Islet of Langerhans (tissue), 1 donor: ENCODE data around the gene GLIPR1L2.
"Not testable (repeated sequence)": the region's sequence is repeated elsewhere in the genome, so short reads cannot be mapped to it uniquely, and the experiment has no call there.

Experiments used
- FAIRE-seq: peaks from one replicate; lab custom pipeline; 2011; peaks lifted over from hg19 to GRCh38; lab: Jason Lieb, UNC

GLIPR1L2 gene

DNA sequence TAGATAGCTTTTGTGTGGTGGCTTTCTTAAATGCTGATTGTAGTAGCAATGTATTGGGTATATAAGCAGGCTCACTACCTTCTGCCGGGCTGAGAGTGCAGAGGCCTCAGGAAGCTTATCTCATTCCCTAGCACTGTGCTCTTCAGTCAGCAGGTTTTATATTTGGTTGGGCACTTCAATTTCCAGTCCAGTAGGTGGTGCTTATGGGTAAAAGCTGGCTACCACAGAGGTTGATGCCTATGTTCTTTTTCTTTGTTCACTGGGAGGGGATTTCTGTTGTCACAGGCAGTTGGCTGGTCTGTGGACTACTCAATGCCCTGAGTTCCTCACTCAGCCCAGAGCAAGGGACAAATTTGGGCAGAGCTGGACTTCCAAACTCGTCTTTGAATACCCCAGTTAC lies 46.7 kb downstream of the GLIPR1L2 start:
- no peak for FAIRE-seq

- FAIRE-seq, result no peak
Measured at GRCh38 chr12:75438059-75438754, 47.3 kb downstream of the GLIPR1L2 start.

DNA sequence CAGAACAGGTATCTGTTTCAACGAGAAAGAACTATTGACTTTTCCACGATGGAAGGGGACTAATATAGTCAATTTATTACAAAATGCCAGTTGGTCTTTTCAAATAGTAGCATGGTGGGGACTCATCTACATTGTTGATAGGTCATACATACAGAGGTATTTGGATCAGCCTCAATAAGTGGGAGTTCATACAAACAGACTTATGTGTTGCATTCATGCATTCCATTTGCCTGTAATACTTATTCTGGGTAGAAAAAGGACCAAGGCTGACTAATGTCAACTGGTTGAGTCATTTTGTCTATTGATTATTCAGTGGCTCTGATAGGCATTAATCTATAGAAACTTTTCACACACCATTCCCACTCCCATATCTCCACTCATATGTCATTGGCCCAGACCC lies 48.2 kb downstream of the GLIPR1L2 start:
- FAIRE-seq, result no peak

GRCh38 chr12:75439930-75440329 lies 49.0 kb downstream of the GLIPR1L2 start:
- no peak for FAIRE-seq

DNA sequence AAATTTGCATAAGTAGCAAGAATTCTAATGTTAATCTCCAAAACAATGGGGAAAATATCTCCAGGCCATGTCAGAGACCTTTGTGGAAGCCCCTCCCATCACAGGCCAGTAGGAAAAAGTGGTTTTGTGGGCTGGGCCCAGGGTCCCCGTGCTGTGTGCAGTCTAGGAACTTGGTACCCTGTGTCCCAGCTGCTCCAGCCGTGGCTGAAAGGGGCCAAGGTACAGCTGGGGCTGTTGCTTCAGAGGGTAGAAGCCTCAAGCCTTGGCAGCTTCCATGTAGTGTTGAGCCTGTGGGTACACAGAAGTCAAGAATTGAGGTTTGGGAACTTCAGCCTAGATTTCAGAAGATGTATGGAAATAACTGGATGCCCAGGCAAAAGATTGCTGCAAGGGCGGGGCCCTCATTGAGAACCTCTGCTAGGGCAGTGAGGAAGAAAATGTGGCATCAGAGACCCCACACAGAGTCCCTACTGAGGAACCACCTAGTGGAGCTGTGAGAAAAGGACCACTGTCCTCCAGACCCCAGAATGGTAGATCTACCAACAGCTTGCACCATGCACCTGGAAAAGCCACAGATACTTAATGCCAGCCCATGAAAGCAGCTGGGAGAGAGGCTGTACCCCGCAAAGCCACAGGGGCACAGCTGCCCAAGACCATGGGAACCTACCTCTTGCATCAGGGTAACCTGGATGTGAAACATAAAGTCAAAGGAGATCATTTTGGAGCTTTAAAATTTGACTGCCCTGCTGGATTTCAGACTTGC lies 51.0 kb downstream of the GLIPR1L2 start:
- FAIRE-seq, result not testable (repeated sequence)

GRCh38 chr12:75442454-75442853 lies 51.6 kb downstream of the GLIPR1L2 start:
- not testable (repeated sequence) for FAIRE-seq

DNA sequence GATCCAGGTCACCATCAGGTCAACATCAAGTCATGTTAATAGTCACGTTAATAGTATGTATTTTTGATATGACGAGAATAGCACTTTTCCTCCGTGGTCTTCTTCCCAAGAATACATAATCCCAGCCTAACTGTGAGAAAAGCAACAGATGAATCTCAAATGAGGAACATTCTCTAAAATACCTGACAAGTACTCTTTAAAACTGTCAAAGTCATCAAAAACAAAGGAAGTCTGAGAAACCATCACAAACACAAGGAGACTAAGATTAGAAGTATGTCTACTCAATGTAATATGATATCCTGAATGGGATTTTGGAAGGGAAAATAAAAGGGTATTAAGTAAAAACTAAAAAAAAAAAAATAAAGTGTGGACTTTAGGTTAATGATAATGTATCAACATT lies 52.8 kb downstream of the GLIPR1L2 start:
- FAIRE-seq, result no peak

DNA sequence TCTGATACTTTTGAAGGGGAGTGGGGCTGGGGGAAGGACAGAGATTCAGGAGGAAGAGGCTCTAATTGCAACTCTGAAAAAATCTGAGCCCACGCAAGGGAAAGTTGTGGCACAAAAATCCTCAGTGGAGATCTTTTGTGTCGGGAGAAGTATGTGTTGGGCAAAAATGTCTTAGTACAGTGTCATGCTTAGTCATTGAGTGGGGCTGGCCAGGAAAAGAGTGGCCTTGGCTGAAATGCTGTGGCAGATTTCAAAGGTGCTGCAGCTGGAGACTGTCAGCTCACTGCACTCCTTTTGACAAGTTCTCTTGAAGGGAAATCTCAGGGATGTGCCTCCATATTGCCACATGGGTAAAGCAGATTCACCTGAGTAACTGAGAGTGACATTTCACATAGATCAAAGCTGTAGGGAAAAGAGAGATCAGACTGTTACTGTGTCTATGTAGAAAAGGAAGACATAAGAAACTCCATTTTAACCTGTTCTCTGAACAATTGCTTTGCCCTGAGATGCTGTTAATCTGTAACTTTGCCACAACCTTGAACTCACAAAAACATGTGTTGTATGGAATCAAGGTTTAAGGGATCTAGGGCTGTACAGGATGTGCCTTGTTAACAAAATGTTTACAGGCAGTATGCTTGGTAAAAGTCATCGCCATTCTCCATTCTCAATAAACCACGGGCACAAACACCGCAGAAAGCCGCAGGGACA lies 53.7 kb downstream of the GLIPR1L2 start:
- no peak for FAIRE-seq

- not testable (repeated sequence) for FAIRE-seq
Measured at GRCh38 chr12:75445137-75445507, 54.2 kb downstream of the GLIPR1L2 start.

GRCh38 chr12:75446857-75447256 lies 56.0 kb downstream of the GLIPR1L2 start:
- FAIRE-seq, result no peak

DNA sequence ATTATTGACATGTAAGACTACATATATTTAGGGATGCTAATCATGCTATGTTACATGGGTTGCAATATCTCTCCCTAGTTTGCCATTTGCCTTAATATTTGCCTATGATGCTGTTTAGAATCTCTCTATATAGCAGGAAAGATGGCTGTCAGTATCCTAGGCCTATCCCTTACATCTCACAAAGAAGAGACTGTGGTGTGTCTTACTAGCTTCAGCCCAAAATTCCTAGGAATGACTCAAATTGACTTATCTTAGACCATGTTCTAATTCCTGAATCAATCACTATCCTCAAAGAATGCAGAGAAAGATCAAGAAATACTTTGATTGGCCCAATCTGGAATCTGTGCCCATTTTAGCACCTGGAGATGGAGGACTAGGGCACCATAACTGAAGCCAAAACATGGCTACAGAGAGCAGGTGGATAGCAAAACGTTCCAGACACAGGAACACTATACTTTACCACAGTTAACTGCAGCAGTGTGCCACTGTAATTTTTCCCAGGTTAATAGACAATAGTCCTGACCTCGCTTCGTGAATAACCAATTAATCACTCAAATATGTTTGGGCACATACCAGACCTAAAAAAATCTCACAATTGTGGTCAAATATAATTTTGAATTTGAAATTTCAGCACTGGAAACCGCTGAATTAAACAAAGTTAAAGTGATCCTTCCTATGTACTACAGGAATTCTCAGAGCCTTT lies 57.0 kb downstream of the GLIPR1L2 start:
- FAIRE-seq, result no peak

- FAIRE-seq, result no peak
Measured at GRCh38 chr12:75452675-75453330, 61.9 kb downstream of the GLIPR1L2 start.

DNA sequence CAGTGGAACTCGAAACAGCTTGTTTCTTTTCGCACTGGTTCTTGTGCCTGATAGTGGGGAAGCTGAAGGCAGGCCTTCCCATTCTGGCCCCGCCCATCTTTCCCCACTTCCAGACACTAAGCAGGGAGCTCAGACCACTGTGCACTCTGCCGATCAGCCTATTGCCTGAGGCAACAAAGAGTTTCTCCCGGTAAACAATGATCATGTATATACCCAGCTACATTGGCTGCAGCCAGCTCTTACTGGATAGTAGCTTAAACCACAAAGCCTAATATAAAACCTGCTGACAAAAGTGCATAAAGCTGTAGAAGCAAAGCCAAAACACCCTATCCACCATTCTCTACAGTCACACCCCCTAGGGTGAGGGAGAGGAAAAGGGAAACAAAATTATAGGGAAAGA lies 65.0 kb downstream of the GLIPR1L2 start:
- FAIRE-seq, result no peak

GRCh38 chr12:75457191-75457590 lies 66.3 kb downstream of the GLIPR1L2 start:
- FAIRE-seq, result peak; percentile 9

DNA sequence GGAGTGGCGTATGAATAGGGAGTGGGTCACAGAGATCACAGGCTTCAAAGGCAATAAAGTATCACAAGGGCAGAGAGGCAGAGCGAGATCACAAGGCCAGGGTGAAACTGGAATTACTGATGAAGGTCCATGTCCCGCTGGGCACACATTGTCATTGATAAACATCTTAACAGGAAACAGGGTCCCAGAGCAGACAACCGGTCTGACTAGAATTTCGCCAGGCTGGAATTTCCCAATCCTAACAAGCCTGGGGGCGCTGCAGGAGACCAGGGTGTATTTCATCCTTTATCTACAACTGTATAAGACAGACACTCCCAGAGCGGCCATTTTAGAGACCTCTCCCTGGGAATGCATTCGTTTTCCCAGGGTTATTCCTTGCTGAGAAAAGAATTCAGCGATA lies 67.0 kb downstream of the GLIPR1L2 start:
- not testable (repeated sequence) for FAIRE-seq

DNA sequence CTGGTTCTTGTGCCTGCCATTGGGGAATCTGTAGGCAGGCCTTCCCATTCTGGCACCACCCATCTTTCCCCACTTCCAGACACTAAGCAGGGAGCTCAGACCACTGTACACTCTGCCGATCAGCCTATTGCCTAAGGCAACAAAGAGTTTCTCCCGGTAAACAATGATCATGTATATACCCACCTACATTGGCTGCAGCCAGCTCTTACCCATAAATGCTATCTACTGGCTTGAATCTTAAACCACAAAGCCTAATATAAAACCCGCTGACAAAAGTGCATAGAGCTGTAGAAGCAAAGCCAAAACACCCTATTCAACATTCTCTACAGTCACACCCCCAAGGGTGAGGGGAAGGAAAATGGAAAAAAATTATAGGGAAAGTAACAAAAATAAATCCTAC lies 68.9 kb downstream of the GLIPR1L2 start:
- no peak for FAIRE-seq

GRCh38 chr12:75460204-75460603 lies 69.3 kb downstream of the GLIPR1L2 start:
- no peak for FAIRE-seq

DNA sequence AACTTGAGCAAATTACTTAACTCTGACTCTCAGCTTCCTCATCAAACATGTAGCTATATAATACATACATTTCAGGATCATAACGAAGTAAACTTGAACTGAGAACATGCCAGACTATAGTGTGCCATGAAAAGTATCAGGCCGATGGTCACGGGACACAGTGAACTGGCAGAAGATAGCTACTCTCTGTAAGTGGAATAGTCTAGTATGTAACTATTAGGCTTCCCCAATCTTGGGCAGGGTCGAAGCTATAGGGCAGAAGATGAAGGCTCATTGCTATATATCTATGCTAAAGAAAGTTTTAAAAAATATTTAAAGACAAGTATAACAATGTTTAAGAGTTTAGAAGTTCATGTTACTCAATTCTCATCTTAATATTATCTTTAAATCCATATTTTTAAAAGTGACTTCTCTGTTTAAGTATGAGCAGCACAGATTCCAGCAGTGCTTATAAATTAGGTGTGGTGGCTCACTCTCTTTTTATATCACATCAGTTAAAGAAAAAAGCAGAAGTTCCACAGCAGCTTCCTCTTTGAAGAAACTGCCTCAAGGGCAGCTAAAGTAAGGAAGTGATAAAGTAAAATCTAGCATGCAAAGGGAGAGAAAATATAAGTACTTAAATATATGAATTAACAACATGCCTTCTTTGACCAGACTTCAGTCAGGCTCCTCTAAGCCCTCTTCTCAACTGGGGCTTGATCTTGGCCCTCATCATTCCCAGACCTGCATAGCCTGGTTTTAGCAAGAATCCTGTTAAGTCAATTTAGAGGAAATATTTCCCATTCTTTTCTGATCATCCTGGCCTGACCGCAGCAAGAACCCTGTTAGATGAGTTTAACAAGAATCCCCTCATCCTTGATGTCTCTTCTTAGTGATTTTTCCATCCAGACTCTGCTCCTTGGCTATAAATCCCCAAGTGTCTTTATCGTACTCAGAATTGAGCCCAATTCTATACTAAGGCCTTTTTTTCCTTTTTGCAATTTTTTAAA lies 81.3 kb downstream of the GLIPR1L2 start:
- FAIRE-seq, result no peak

DNA sequence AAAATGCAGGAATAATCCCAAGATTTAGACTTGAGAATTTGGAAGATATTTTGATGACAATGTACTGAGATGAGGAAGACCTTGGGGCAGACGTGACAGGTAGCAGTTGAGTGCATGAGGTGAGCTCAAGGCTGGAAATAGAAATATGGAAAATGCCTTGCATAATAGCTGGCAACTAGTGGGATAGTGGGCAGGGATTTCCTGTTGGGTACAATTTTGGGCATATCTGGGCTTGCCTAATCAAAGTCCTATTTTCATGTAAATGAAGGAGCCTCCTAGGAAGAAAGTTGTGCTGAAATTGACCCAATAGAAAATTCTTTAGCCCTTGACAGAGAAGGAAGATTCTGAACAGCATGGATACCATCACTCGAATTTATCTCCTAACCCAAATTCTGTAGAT lies 83.2 kb downstream of the GLIPR1L2 start:
- no peak for FAIRE-seq

DNA sequence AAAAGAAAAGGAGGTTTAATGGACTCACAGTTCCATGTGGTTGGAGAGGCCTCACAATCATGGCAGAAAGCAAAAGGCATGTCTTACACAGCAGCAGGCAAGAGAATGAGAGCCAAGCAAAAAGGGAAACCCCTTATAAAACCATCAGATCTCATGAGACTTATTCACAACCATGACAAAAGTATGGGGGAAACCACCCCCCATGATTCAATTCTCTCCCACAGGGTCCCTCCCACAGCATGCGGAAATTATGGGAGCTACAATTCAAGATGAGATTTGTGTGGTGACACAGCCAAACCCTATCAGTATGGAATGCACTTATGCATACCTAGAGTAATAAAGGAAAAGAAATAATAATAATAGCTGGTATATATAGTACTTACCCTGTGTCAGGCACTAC lies 85.2 kb downstream of the GLIPR1L2 start:
- FAIRE-seq, result no peak

GRCh38 chr12:75477137-75477536 lies 86.2 kb downstream of the GLIPR1L2 start:
- no peak for FAIRE-seq
